ENCODE results near the gene BAIAP3.

The BAIAP3 gene

DNA sequence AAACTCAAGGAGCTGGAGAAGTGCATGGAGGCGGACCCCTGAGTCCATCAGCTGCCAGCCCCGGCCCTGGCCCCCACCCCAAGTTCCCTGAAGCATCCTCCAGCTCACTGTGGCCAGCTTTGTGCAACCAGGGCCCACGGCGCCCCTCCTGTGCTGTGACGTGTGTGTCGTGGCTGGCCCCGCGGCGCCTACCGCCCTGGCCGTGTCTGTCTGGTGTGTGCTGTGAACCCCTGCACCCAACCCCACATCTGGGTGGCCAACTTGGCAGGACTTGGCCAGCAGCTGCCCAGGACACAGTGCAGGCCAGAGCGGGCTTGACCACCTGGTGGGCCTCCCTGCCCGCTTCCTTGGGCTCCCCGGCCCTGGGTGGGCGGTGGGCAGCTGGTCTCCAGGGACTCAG lies 15.0 kb downstream of the BAIAP3 start:
- DNase-seq (ENCODE audit: low spot score): no peak

DNA sequence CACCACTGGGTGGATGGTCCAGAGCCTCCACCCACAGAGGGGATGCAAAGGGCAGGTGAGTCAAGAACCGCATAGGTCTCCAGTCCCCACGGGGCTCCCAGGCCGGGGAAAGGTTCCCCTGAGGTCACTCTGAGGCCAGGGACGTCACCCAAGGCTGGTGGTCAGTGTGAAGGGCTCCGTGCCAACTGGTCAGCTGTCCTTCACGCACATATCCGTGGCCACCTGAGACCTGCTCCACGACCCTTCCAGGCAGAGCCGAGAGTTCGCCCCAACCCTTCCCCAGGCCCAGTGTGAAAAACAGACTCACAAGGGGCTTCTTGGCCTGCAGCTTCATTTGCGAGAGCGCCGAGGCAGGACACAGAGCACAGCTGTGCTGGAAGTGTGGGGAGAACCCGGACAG lies 15.5 kb downstream of the BAIAP3 start:
- DNase-seq (ENCODE audit: low spot score): no peak

DNA sequence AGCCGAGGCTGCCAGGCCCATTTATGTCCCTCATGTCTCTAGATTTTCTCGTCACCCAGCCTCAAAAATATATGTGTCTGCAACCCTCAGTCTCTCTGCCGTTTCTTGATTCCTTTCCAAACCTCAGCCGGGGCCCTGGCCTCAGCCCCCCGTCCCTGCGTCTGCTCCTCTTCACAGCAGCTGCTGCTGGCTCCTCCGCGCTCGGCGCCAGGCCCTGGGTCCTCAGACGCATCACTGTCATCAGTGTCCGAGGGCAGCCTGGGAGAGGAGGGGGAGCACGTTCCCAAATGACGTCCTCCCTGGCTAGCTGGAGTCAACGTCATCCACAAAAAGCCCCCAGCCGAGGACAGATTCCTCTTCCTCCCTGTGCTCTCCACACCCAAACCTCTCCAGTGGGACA lies 15.9 kb downstream of the BAIAP3 start:
- no peak for DNase-seq (ENCODE audit: low spot score)

DNA sequence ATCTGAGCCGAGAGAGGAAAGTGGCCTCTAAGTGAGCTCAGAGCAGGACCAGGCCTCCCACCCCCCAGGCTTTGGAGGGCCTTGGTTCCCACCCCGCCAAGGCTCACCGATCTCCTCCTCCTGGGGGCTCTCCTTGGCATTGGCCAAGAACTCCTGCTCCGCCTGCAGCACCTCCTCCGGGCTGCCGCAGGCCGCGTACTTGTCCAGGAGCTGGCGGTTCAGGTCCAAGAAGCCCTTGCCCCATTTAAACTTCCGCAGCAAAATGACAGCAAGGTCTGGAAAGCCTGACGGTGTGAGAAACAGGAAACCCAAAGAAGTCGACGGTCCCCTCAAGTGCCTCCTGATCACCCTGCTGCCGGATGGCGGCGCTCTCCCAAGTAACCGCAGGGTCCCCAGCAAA lies 16.5 kb downstream of the BAIAP3 start:
- no peak for DNase-seq (ENCODE audit: low spot score)

DNA sequence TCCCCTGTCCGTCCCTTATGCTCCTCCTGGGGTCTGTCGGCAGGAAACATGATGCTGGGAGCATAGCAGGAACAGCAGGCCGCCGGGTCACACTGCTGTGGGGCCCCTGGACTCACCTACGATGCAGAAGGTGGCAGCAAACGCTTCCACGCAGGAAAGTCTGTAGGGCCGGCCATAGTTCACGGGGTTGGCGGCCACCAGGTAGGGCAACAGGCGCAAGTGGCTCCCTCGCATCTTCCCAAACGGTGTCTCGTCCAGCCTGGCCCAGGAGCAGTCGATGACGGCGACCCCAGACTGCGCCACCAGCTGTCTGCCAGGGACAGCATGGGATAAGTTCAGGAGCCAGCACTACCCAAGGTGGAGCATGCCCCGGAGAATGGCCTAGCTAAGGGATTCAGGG lies 17.2 kb downstream of the BAIAP3 start:
- DNase-seq (ENCODE audit: low spot score): no peak

DNA sequence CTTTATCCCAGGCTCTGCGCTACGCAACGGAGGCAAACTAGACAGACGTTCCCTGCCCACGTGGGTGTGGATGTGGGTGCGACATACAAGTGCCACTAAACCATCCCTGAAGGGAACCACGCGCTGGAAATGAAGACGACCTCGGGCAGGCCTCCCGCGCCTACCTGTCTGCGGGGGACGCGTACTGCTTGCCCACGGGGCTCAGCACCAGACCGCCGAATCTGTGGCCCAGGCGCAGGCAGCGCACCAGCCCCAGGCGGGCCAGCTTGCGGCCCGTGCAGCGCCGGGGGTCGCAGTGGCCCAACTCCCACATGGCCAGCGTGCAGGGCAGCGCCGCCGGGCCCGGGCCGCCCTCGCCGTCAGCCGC lies 17.8 kb downstream of the BAIAP3 start:
- DNase-seq (ENCODE audit: low spot score): no peak

DNA sequence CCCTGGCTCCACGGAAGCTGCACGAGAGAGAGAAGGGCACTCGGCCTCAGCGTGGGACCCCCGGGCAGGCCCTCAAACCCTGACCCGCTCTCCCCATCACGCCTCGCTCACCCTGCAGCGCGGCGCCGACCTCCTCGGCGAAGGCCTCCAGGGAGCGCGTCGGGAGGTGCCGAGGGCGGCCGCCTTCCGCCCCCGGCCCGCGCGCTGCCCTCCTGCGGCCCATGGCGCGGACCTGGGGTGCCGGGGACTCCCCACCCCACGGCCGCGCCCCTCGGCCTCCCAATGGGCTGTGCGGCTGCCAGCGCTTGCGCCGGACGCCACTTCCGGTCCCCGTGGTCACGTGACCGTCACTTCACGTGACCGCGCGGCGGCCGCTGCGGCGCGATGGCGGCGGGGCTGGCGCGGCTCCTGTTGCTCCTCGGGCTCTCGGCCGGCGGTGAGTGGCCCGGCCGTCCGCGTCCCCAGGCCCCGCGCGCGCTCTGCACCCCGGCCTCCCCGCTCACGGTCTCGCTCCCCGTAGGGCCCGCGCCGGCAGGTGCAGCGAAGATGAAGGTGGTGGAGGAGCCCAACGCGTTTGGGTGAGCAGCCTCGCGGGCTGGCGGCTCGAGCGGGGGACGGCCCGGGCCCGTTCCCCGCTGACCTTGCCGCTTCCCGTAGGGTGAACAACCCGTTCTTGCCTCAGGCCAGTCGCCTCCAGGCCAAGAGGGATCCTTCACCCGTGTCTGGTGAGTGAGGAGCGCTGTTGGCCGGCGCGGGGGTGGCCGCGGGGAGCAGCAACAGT lies 18.3 kb downstream of the BAIAP3 start, which contains the start of the genes GNPTG and TSR3:
Gene GNPTG (plus strand): TSS at position 350 of the 781 bp plus-strand sequence. CDS start 35 bp downstream, at position 385.
Gene TSR3 (minus strand): TSS at position 297 of the 781 bp plus-strand sequence. CDS start 74 bp downstream, at position 223.
- peak; percentile 86 for DNase-seq (ENCODE audit: low spot score)

DNA sequence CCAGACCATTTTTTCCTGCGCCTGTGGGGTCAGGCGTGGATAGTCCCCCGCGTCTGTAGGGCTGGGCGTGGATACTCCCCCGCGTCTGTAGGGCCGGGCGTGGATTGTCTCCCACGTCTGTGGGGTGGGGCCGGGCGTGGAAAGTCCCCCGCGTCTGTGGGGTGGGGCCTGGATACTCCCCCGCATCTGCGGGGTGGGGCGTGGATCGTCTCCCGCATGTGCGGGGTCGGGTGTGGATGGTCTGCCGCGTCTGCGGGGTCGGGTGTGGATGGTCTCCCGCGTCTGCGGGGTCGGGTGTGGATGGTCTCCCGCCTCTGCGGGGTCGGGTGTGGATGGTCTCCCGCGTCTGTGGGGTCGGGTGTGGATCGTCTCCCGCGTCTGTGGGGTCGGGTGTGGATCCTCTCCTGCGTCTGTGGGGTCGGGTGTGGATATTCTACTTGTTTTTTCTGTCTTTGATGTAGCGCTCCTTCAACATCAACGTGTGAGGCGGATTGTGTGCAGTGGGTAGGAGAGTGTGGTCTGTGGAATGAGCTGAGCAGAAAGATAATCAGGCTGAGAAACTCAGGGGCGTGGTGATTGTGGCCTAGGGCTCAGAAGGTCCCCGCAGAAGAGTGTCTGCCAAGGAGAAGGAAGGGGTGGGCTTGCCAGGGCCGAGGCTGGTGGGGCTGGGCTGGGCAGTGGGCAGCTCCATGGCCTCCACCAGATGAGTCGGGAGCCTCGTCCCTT lies 21.5 kb downstream of the BAIAP3 start:
- no peak for DNase-seq (ENCODE audit: low spot score)

DNA sequence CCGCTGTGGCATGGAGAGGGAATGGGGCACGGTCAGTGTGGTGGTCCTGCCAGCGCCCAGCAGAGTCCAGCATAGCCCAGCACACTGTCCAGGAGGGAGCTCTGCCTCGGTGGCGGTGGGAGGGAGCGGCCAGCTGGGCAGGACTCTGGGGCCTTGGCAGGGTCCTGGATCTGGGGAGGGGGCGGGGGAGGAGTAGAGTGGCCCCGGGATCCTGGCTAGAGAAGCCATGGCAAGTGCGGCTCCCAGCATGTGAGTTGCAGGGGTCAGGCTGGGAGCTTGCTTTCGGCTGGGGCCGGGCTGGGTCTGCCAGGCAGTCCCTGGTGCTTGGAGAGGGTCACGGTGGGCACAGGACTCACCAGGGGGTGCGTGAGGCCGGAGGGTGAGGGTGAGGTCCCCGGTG lies 22.1 kb downstream of the BAIAP3 start:
- DNase-seq (ENCODE audit: low spot score): no peak

DNA sequence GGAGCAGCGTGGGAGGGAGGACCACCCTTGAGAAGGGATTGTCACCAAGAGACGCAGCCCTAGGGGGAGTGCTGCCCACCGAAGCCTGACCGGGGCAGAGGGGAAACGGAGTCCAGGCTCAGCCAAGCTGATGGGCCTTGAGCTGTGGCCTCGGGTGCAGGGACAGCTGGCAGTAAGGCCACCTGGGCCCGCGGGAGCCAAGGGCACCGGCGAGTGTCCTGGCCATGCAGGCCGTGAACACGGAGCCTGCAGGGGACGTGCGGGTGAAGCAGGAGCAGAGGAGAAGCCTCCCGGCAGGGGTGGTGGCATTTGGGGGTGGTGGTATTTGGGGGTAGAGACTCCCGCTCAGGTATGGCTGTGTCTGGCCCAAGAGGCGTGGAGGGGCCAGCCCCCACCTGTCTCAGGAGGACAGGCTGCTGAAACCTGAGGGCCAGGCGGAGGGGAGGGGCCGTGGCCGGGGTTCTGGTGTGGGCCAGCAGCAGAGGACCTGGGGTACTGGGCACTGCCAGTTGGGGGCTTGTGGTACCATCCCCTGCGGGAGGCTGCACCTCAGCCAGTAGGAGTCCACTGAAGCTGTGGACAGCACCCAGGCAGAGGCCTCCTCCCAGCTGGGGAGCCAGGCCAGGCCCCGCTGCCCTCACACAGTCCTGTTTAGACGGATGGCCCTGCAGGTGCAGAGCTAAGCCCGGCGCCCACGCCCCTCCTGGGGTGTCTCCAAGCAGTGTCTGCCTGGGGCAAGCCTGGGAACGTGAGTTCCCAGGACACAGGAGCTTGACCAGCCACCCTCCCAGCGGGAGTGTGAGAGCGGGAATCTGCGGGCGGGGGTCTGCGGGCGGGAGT lies 22.8 kb downstream of the BAIAP3 start:
- DNase-seq (ENCODE audit: low spot score): no peak

DNA sequence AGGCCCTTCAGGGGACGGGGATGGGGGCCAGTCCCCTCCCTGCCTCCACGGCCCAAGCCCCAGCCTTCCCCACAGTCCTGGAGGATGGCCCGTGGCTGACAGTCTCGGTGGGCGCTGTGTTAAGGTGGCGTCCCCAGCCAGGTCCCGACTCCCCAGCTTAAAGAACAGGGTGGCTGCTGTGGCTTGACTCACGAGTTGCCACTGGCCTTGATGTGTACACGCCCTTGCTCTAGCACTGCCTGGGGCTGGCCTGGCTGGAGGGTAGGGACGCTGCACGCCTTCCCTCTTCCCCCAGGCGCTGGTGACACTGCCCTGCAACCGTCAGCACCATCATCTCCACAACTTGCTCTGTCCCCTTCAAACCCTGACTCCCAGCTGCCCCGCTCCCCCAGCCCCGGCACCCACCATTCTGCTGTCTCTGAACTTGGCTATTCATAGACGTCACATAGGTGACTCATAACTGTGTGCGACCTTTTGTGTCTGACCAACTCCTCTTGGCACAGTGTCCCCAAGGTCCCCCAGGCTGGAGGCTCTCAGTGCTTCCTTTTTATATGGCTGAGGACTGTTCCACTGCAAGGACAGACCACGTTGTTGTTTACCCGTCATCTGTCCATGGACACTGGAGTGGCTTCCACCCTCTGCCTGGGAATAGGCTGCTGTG lies 24.6 kb downstream of the BAIAP3 start:
- DNase-seq (ENCODE audit: low spot score): no peak

DNA sequence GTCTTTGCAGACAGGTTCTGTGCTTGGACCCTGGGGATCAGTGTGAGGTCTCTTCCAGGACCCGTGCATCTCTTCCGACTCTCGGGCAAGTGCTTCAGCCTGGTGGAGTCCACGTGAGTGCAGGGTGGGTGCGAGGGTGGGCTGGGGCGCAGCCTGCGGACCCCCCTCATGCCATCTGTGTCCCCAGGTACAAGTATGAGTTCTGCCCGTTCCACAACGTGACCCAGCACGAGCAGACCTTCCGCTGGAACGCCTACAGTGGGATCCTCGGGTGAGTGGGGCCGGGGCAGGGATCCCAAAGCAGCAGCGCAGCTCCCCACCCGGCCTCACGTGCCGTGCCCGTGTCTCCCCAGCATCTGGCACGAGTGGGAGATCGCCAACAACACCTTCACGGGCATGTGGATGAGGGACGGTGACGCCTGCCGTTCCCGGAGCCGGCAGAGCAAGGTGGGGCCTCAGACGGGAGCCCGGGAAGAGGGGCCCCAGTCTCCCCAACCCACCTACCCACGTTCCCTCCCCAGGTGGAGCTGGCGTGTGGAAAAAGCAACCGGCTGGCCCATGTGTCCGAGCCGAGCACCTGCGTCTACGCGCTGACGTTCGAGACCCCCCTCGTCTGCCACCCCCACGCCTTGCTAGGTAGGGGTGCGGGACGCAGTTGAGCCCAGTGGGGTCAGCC lies 28.4 kb downstream of the BAIAP3 start:
- no peak for DNase-seq (ENCODE audit: low spot score)

DNA sequence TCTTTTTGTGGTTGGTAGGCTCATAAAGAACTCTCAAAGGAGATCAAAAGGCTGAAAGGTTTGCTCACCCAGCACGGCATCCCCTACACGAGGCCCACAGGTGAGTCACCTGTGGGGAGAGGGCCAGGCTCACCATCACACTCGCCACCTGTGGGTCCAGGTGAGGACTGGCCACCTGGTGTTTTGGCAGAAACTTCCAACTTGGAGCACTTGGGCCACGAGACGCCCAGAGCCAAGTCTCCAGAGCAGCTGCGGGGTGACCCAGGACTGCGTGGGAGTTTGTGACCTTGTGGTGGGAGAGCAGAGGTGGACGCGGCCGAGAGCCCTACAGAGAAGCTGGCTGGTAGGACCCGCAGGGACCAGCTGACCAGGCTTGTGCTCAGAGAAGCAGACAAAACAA lies 29.4 kb downstream of the BAIAP3 start:
- DNase-seq (ENCODE audit: low spot score): no peak

DNA sequence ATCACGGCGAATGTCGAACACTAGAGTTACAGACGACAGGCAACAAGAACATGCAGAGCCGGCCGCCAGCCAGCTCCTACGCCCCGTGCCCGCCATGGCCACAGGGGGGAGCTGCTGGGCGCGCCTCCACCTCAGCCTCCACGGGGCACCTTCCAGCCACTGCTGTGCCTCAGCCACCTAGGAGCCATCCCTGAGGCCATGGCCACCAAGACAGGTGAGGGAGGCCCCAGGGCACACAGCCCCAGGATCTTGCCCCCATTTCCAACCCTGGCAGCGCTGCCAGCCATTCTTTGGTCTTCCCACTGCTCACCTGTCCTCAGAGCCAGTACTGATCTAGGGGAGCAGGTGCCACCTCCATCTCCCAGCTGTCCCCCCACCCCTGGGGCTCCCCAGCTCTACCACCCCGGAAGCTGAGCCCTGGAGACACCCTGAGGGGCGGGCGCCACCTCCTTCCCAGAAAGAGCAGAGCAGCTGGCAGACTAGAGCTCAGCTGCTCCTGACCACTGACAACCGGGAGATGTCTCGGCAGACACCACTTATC lies 30.1 kb downstream of the BAIAP3 start:
- peak; percentile 68 for DNase-seq (ENCODE audit: low spot score)

DNA sequence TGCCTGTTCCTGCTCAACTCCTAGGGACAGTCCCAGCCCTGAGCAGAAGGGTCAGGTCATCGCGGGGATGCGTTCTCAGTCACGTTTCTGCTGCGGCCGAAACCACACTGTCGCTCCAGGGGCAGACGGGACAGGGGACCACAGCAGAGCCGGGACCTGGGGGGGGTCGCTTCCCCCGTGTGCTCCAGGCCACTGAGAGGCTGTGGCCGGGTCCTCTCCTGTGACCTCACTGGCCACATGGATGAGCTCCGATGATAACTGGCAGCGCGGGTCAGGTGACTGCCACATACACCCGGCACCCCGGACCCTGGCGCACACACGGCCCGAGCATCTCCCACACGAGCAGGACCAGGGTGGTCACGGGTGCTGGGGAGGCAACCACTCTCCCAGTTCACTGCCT lies 31.1 kb downstream of the BAIAP3 start:
- DNase-seq (ENCODE audit: low spot score): no peak

DNA sequence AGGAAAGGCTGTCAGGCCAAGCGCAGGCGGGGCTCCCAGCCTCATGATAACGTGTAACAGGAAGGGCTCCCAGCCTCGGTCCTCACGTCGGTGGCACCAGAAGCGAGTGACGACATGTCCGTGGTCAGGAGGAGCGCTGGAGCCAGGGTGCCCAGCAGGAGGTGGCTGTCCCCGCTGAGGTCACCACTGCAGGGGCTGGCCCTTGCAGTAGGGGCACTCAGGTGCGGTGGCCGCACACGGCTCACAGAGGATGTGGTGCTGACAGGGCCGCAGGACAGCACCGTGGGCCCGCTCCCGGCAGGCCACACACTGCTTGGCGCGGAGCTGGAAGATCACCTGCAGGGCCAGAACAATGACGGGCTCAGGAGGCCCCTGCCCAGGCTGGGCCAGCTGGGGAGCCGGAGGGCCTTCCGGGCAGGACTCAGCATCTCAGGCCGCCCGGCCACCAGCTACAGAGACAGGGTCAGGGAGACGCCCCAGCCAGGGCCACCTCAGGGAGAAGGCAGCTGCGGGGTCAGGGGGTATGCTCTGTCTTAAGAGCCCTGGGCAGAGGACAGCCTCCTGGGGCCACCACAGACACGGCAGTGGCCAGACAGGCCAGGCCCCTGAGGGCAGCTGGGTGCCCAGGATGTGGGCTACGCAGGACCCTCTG lies 32.7 kb downstream of the BAIAP3 start:
- DNase-seq (ENCODE audit: low spot score): no peak

DNA sequence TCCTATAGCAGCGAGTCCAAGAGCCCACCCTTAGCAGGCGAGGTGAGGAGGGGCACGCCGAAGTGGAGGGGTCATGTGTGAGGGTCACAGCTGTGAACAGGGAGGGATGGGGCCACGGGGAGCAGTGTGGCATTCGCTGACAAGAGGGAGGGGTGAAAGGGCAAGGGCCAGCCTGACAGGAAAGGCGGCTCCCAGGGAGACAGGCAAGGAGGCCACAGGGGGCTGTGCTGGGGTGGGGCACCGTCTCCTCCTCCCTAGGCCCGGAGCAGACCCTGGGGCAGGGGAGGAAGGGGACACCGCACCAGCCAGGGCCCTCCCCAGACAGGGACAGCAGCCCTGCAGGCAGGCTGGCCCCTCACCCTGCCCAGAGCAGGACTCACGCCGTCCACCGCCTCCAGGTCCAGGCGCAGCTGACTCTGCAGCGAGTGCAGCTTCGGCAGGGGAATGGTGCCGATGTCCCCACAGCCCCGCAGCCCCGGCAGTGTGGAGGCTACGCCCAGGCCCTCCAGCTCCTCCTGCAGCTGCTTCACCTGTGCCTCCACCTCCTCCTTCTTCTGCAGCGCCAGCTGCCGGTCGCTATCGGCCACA lies 33.4 kb downstream of the BAIAP3 start:
- no peak for DNase-seq (ENCODE audit: low spot score)

DNA sequence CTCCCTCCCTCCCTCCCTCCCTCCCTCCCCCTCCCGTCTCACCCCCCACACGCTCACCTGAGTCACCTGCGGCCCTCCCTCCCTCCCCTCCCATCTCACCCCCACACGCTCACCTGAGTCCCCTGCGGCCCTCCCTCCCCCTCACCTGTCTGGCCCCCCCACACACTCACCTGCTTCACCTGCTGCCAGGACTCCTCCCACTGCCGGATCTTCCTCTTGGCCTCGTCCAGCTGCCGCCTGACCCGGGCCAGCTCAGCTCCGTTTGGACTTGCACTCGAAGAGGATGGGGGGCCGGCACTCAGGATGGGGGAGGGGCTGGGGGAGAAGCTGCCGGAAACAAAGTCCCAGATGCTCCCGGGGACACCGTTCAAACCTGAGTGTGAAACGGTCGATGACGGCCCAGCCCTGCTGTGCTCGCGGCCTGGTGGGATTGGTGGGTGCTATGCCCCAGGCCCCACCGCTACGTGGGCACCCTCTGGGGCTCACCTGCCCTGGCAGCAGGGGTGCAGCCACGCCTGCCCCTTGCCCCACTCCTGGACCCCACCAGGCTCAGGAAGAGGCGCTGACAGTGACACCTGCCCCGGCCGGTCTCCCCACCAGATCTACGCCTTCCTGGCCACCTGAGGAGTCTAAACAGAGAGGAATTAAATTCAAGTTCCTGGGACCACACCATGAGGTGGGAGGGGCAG lies 34.2 kb downstream of the BAIAP3 start:
- no peak for DNase-seq (ENCODE audit: low spot score)
